Lower lobe of right lung (tissue), 2 donors: Measurements from ENCODE around the gene HSPB9. TPM values are rescaled to one million over a fixed set of nuclear protein-coding genes. Genes with fewer than 3 reads are reported as not detected.

Experiments used
- ATAC-seq, 2 donors: fragments of 200-7000 bp; cut with Tn5 transposase; one replicate each; pipeline ENCODE4 v1.9.1; 2020 to 2022; ENCODE audit warnings: mild to moderate bottlenecking in 2 of 2, moderate library complexity in 2 of 2
- DNase-seq: peaks from one replicate; pipeline ENCODE4 v3.0.0-alpha.2; 2020
- H3K27ac ChIP-seq: fragments of 200-600 bp; one replicate; pipeline ENCODE4 v1.8.0; 2022
- H3K27me3 ChIP-seq: fragments of 200-600 bp; one replicate; pipeline ENCODE4 v1.8.0; 2022; ENCODE audit warnings: low read depth
- H3K36me3 ChIP-seq: fragments of 200-600 bp; one replicate; pipeline ENCODE4 v1.8.0; 2022; ENCODE audit warnings: mild to moderate bottlenecking
- H3K4me1 ChIP-seq: fragments of 200-600 bp; one replicate; pipeline ENCODE4 v1.8.0; 2022
- H3K4me3 ChIP-seq: fragments of 200-600 bp; one replicate; pipeline ENCODE4 v1.8.0; 2022; ENCODE audit warnings: mild to moderate bottlenecking
- H3K9me3 ChIP-seq: fragments of 200-600 bp; one replicate; pipeline ENCODE4 v1.8.0; 2022
- intact Hi-C: fragments of 100-400 bp; cut with DNase I; formaldehyde crosslinking; loops from one replicate; pipeline ENCODE4 v1.11.0; 2022
- total RNA-seq: library from RNA; stranded (reverse); fragmentation: NEBNext Ultra II Directional; extraction: Animal tissue kit (Norgen Biotek cat#: 25700); gene quantifications from one replicate; pipeline ENCODE4 v1.2.1, GENCODE V29; 2021
- TF ChIP-seq, protein P1 (sequence below): fragments of 200-600 bp; IDR thresholded peaks from one replicate; pipeline ENCODE4 v1.8.0; 2022; ENCODE audit warnings: antibody characterized with exemption, mild to moderate bottlenecking
- donor health status: DM: no; HTN: yes; CAD: no; lungs with severe emphysema.

HSPB9 gene
- total RNA-seq, 1 donor from 2014 or later: not detected

DNA sequence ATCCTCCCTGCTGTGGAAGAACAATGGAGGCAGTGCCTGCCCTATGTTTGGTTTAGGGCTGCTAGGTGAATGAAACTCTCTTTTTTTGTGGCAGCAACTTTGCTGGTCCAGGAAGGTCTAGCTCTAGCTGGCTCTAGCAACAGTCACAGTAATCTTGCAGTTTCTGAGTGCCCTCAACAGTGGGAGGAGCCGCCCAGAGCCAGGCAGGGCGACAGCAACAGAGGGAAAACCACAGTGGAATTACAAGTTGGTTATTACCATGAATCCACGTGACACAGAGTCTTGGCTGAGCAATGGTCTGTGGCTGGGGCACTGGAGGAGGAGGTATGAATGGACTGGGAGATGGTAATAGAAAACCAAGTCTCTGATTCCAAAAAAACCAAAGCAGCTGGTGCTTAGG lies 10.3 kb downstream of the HSPB9 start:
- Histone ChIP-seq H3K27me3 (no peaks in the 10 kb centered on the region), H3K36me3 (peaks cover 26% of the 10 kb centered on the region), H3K4me1 (peaks cover 95% of the 10 kb centered on the region), H3K9me3 (no peaks in the 10 kb centered on the region), H3K4me3 (no peak overlapping the region), H3K27ac (peak overlapping the region; percentile 80)
- ATAC-seq (peak; percentile 87 to 88), DNase-seq (peak; percentile 86)
- TF ChIP-seq, protein P1, sequence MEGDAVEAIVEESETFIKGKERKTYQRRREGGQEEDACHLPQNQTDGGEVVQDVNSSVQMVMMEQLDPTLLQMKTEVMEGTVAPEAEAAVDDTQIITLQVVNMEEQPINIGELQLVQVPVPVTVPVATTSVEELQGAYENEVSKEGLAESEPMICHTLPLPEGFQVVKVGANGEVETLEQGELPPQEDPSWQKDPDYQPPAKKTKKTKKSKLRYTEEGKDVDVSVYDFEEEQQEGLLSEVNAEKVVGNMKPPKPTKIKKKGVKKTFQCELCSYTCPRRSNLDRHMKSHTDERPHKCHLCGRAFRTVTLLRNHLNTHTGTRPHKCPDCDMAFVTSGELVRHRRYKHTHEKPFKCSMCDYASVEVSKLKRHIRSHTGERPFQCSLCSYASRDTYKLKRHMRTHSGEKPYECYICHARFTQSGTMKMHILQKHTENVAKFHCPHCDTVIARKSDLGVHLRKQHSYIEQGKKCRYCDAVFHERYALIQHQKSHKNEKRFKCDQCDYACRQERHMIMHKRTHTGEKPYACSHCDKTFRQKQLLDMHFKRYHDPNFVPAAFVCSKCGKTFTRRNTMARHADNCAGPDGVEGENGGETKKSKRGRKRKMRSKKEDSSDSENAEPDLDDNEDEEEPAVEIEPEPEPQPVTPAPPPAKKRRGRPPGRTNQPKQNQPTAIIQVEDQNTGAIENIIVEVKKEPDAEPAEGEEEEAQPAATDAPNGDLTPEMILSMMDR: no peak
- intact Hi-C loops: no loop called here

GRCh38 chr17:42133461-42134041 lies 10.9 kb downstream of the HSPB9 start:
- intact Hi-C loops: no loop called here
- peak overlapping the region; percentile 80 for H3K27ac ChIP-seq
- H3K4me3 ChIP-seq: no peak overlapping the region
- peak in 1 of 2 donors; percentile 20 for ATAC-seq
- peaks cover 100% of the 10 kb centered on the region for H3K4me1 ChIP-seq
- TF ChIP-seq, protein P1: no peak
- no peak for DNase-seq
- peaks cover 20% of the 10 kb centered on the region for H3K36me3 ChIP-seq
- H3K9me3 ChIP-seq: no peaks in the 10 kb centered on the region
- no peaks in the 10 kb centered on the region for H3K27me3 ChIP-seq

DNA sequence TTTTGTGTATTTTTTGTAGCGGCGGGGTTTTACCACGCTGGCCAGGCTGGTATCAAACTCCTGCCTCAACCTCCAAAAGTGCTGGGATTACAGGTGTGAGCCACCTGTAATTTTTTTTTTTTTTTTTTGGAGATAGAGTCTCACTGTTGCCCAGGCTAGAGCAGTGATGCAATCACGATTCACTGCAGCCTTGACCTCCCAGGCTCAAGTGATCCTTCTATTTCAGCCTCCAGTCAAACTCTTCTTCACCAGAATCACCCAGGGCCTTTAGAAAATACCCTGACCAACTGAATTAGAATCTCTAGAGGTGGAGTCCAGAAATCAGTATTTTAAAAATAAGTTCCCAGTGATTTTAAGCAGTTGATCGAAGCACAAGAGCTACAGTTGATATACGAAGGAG lies 12.5 kb downstream of the HSPB9 start:
- intact Hi-C loops: no loop called here
- no peak for ATAC-seq

GRCh38 chr17:42135664-42136653 lies 13.4 kb downstream of the HSPB9 start:
- Histone ChIP-seq H3K36me3 (peaks cover 8% of the 10 kb centered on the region), H3K27me3 (no peaks in the 10 kb centered on the region), H3K4me3 (peak overlapping the region; percentile 35), H3K9me3 (no peaks in the 10 kb centered on the region), H3K4me1 (peaks cover 95% of the 10 kb centered on the region), H3K27ac (peak overlapping the region; percentile 80)
- ATAC-seq (peak; percentile 92), DNase-seq (peak; percentile 90)
- TF ChIP-seq, protein P1: no peak
- intact Hi-C loops: no loop called here

More for the DNA sequence above, 12.5 kb downstream of the HSPB9 start:
- TF ChIP-seq, protein P1: no peak
- Histone ChIP-seq H3K27ac (peak overlapping the region; percentile 80), H3K9me3 (no peaks in the 10 kb centered on the region), H3K4me3 (peak overlapping the region; percentile 35), H3K27me3 (no peaks in the 10 kb centered on the region), H3K4me1 (peaks cover 100% of the 10 kb centered on the region), H3K36me3 (peaks cover 7% of the 10 kb centered on the region)
- no peak for DNase-seq

GRCh38 chr17:42136654-42137051 lies 14.0 kb downstream of the HSPB9 start:
- Histone ChIP-seq H3K36me3 (peaks cover 14% of the 10 kb centered on the region), H3K4me1 (peaks cover 95% of the 10 kb centered on the region), H3K4me3 (peak overlapping the region; percentile 35), H3K27me3 (no peaks in the 10 kb centered on the region), H3K27ac (peak overlapping the region; percentile 80), H3K9me3 (no peaks in the 10 kb centered on the region)
- intact Hi-C loops: no loop called here
- ATAC-seq (no peak), DNase-seq (no peak)
- TF ChIP-seq, protein P1: no peak
